ENCODE measurements around the gene PROX2. TPM values are rescaled to one million over a fixed set of nuclear protein-coding genes. Genes with fewer than 3 reads are reported as not detected.

PROX2 gene
- polyA plus RNA-seq, 1 donor (not counting 4 experiments of a cell fraction or from before 2014, with no cell fraction given), result not detected

DNA sequence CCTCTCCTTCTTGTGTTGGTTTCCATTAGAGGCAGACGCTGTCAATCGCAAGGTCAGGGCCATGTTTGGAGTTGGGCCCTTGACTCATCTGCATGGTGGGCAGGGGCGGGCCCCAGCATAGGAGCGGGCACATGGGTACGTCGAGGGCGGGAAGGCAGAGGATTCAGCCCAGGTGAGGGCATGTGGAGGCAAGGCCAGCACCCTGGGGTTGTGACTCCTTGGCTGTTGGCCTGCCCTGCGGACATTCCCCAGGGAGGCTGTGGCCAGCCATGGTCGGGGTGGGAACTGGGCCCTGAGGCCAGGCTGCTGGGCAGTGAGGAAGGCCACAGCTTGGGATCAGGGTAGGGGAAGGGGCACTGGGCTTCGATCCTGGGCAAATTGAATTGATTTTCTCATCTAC is 36.9 kb upstream of the PROX2 start:
- no peak overlapping the region for H2AFZ ChIP-seq (ENCODE audit: control insufficient read depth, low read length)
- H3K79me2 ChIP-seq (ENCODE audit: control insufficient read depth, insufficient read depth, low read length), result no peaks in the 10 kb centered on the region

DNA sequence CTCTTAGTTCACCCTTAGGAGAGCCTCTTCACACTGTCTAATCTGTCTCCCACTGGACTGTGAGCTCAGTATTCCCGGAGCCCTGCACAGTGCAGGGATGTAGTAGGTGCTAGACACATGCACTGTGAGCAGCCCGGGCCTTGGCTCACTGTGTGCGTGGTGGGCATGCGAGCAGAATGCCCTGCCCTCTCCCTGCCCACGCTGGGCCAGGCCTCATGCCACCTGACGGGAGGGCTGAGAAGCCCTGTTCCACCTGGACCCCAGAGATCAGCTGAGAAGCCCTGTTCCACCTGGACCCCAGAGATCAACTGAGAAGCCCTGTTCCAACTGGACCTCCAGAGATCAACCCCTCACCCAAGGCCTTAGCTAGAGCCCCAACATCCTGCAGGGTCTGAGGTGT is 36.2 kb upstream of the PROX2 start:
- Histone ChIP-seq H3K79me2 (ENCODE audit: control insufficient read depth, insufficient read depth, low read length) (no peaks in the 10 kb centered on the region), H3K27me3 (ENCODE audit: control insufficient read depth, extremely low read depth, insufficient read depth, low read length) (no peaks in the 10 kb centered on the region), H3K9me3 (ENCODE audit: control insufficient read depth, low read depth, low read length) (no peaks in the 10 kb centered on the region), H4K20me1 (ENCODE audit: control insufficient read depth, extremely low read depth, insufficient read depth, low read length) (no peaks in the 10 kb centered on the region), H2AFZ (ENCODE audit: control insufficient read depth, low read length) (no peak overlapping the region), H3K27ac (ENCODE audit: control insufficient read depth, insufficient read depth, low read length) (no peak overlapping the region), H3K4me2 (ENCODE audit: control insufficient read depth, extremely low read depth, insufficient read depth, low read depth, low read length) (no peak overlapping the region), H3K9me1 (ENCODE audit: control insufficient read depth, extremely low read depth, insufficient read depth, low read length) (no peaks in the 10 kb centered on the region), H3K4me3 (ENCODE audit: control insufficient read depth in 2 of 3, extremely low read depth in 1 of 3, insufficient read depth in 2 of 3, low read depth in 1 of 3, low read length in 3 of 3) (no peak overlapping the region), H3K9ac (ENCODE audit: control insufficient read depth, extremely low read depth, insufficient read depth, low read length) (no peak overlapping the region), H3K4me1 (ENCODE audit: control insufficient read depth, extremely low read depth, insufficient read depth, low read length) (peaks cover 6% of the 10 kb centered on the region), H3K36me3 (ENCODE audit: control insufficient read depth in 2 of 2, extremely low read depth in 1 of 2, insufficient read depth in 2 of 2, low read length in 2 of 2) (no peaks in the 10 kb centered on the region)
- FAIRE-seq (no peak), DNase-seq (ENCODE audit: low read depth, low spot score) (no peak)
- TF ChIP-seq EZH2 (IDR thresholded peaks at IDR 0.05; ENCODE audit: low read length) (no peak), CTCF (optimal IDR thresholded peaks at IDR 0.05 in 1 of 3, IDR thresholded peaks at IDR 0.05 in 1 of 3, conservative IDR thresholded peaks at IDR 0.05 in 1 of 3; ENCODE audit: extremely low read depth in 1 of 3, insufficient read depth in 2 of 3, low read length in 3 of 3) (no peak)
- dilution Hi-C loops (cut with MboI; ENCODE audit: extremely low pct_ligation_motif_present, low sequenced_read_pairs), result no loop called here

More for the DNA sequence above, 36.9 kb upstream of the PROX2 start:
- dilution Hi-C loops (cut with MboI; ENCODE audit: extremely low pct_ligation_motif_present, low sequenced_read_pairs), result no loop called here
- Histone ChIP-seq H3K27ac (ENCODE audit: control insufficient read depth, insufficient read depth, low read length) (no peak overlapping the region), H3K4me1 (ENCODE audit: control insufficient read depth, extremely low read depth, insufficient read depth, low read length) (peaks cover 12% of the 10 kb centered on the region), H4K20me1 (ENCODE audit: control insufficient read depth, extremely low read depth, insufficient read depth, low read length) (no peaks in the 10 kb centered on the region), H3K9me3 (ENCODE audit: control insufficient read depth, low read depth, low read length) (no peaks in the 10 kb centered on the region), H3K9ac (ENCODE audit: control insufficient read depth, extremely low read depth, insufficient read depth, low read length) (no peak overlapping the region), H3K9me1 (ENCODE audit: control insufficient read depth, extremely low read depth, insufficient read depth, low read length) (no peaks in the 10 kb centered on the region), H3K27me3 (ENCODE audit: control insufficient read depth, extremely low read depth, insufficient read depth, low read length) (no peaks in the 10 kb centered on the region), H3K4me3 (ENCODE audit: control insufficient read depth in 2 of 3, extremely low read depth in 1 of 3, insufficient read depth in 2 of 3, low read depth in 1 of 3, low read length in 3 of 3) (no peak overlapping the region), H3K36me3 (ENCODE audit: control insufficient read depth in 2 of 2, extremely low read depth in 1 of 2, insufficient read depth in 2 of 2, low read length in 2 of 2) (no peaks in the 10 kb centered on the region), H3K4me2 (ENCODE audit: control insufficient read depth, extremely low read depth, insufficient read depth, low read depth, low read length) (no peak overlapping the region)
- FAIRE-seq (no peak), DNase-seq (ENCODE audit: low read depth, low spot score) (no peak)
- TF ChIP-seq EZH2 (IDR thresholded peaks at IDR 0.05; ENCODE audit: low read length), result no peak

GRCh38 chr14:74911704-74912103 is 35.8 kb upstream of the PROX2 start:
- DNase-seq (ENCODE audit: low read depth, low spot score) (no peak), FAIRE-seq (no peak)
- no peak overlapping the region for H3K27ac ChIP-seq (ENCODE audit: control insufficient read depth, insufficient read depth, low read length)

More at GRCh38 chr14:74911704-74912103, 35.8 kb upstream of the PROX2 start:
- no peak overlapping the region for H2AFZ ChIP-seq (ENCODE audit: control insufficient read depth, low read length)
- no peak overlapping the region for H3K4me3 ChIP-seq (ENCODE audit: control insufficient read depth in 2 of 3, extremely low read depth in 1 of 3, insufficient read depth in 2 of 3, low read depth in 1 of 3, low read length in 3 of 3)
- dilution Hi-C loops (cut with MboI; ENCODE audit: extremely low pct_ligation_motif_present, low sequenced_read_pairs), result no loop called here
- H3K4me2 ChIP-seq (ENCODE audit: control insufficient read depth, extremely low read depth, insufficient read depth, low read depth, low read length), result no peak overlapping the region
- peaks cover 6% of the 10 kb centered on the region for H3K4me1 ChIP-seq (ENCODE audit: control insufficient read depth, extremely low read depth, insufficient read depth, low read length)
- TF ChIP-seq EZH2 (IDR thresholded peaks at IDR 0.05; ENCODE audit: low read length) (no peak), CTCF (optimal IDR thresholded peaks at IDR 0.05 in 1 of 3, IDR thresholded peaks at IDR 0.05 in 1 of 3, conservative IDR thresholded peaks at IDR 0.05 in 1 of 3; ENCODE audit: extremely low read depth in 1 of 3, insufficient read depth in 2 of 3, low read length in 3 of 3) (no peak)
- H3K27me3 ChIP-seq (ENCODE audit: control insufficient read depth, extremely low read depth, insufficient read depth, low read length), result no peaks in the 10 kb centered on the region
- H3K36me3 ChIP-seq (ENCODE audit: control insufficient read depth in 2 of 2, extremely low read depth in 1 of 2, insufficient read depth in 2 of 2, low read length in 2 of 2), result peaks cover under 1 to 2% of the 10 kb centered on the region in 2 experiments
- H3K9me3 ChIP-seq (ENCODE audit: control insufficient read depth, low read depth, low read length), result no peaks in the 10 kb centered on the region
- H3K9me1 ChIP-seq (ENCODE audit: control insufficient read depth, extremely low read depth, insufficient read depth, low read length), result no peaks in the 10 kb centered on the region
- H4K20me1 ChIP-seq (ENCODE audit: control insufficient read depth, extremely low read depth, insufficient read depth, low read length), result no peaks in the 10 kb centered on the region
- no peak overlapping the region for H3K9ac ChIP-seq (ENCODE audit: control insufficient read depth, extremely low read depth, insufficient read depth, low read length)
- no peaks in the 10 kb centered on the region for H3K79me2 ChIP-seq (ENCODE audit: control insufficient read depth, insufficient read depth, low read length)
